HG03108 (cell line): ENCODE results near the gene OR4M1.
"Not testable (repeated sequence)": the region's sequence is repeated elsewhere in the genome, so short reads cannot be mapped to it uniquely, and the experiment has no call there.

Experiments
- ATAC-seq: cut with Tn5 transposase; IDR thresholded peaks from one replicate; pipeline ENCODE4 v1.9.1; 2021; ENCODE audit warnings: moderate library complexity; ENCODE audit not compliant: unreplicated experiment

Gene OR4M1

DNA sequence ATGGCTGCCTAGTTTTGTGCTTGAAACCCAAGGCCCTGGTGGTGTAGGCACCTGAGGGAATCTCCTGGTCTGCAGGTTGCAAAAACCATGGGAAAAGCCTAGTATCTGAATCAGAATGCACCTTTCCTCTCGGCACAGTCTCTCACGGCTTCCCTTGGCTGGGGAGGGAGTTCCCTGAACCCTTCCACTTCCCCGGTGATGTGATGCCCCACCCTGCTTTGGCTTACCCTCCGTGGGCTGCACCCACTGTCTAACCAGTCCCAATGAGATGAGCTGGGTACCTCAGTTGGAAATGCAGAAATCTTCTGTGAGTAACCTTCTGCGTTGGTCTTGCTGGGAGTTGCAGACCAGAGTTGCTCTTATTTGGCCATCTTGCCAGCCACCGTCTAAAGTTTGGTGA is 47.7 kb downstream of the OR4M1 start:
- ATAC-seq = not testable (repeated sequence)

GRCh38 chr14:19823178-19823577 is 49.9 kb downstream of the OR4M1 start:
- ATAC-seq = no peak

GRCh38 chr14:19823765-19824164 is 50.5 kb downstream of the OR4M1 start:
- no peak for ATAC-seq

GRCh38 chr14:19827626-19828244 is 54.4 kb downstream of the OR4M1 start:
- ATAC-seq = not testable (repeated sequence)

DNA sequence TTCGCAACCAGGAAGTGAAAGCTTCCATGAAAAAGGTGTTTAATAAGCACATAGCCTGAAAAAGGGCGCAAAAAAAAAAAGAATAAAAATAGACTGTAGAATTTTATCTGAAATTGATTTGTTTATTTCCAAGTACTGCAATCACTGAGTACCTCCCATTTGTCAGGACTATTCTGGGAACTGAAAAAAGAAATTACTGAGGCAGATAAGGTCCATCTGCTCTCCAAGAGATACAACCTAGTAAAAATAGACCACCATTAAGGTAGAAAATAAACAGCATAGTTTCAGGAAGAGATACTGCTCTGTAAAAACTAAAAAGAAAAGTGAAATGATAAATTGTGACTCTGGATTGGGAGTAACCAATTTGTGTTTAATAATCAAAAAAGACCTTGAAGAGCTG is 55.0 kb downstream of the OR4M1 start:
- no peak for ATAC-seq
